Measurements from ENCODE around the gene HOXB6.

Gene HOXB6

GRCh38 chr17:48575673-48576478 lies 28.9 kb downstream of the HOXB6 start:
- peak overlapping the region; percentile 95 for H3K9ac ChIP-seq (ENCODE audit: low read depth, low read length, poor library complexity, severe bottlenecking)
- H3K36me3 ChIP-seq (ENCODE audit: insufficient read depth, low read length), result peaks cover 72% of the 10 kb centered on the region
- peaks cover 70% of the 10 kb centered on the region for H4K20me1 ChIP-seq (ENCODE audit: insufficient read depth, low read length, poor library complexity, severe bottlenecking)
- peaks cover 8% of the 10 kb centered on the region for H3F3A ChIP-seq (ENCODE audit: low read depth)
- H3K4me1 ChIP-seq (ENCODE audit: insufficient read depth, low read length, poor library complexity, severe bottlenecking), result peaks cover 76% of the 10 kb centered on the region
- TF ChIP-seq EZH2phosphoT487 (IDR thresholded peaks at IDR 0.05; ENCODE audit: borderline replicate concordance) (no peak), CTCF (conservative IDR thresholded peaks at IDR 0.05; ENCODE audit: low read length) (no peak)
- H3K79me2 ChIP-seq (ENCODE audit: insufficient read depth, low read length), result peaks cover 98% of the 10 kb centered on the region
- H3K4me3 ChIP-seq (ENCODE audit: low read length, poor library complexity, severe bottlenecking), result peak overlapping the region; percentile 89
- H2AFZ ChIP-seq (ENCODE audit: low read length), result no peak overlapping the region
- H3K9me3 ChIP-seq (ENCODE audit: insufficient read depth, low read depth, low read length), result no peaks in the 10 kb centered on the region
- H3K4me2 ChIP-seq (ENCODE audit: low read depth, low read length, poor library complexity, severe bottlenecking), result peak overlapping the region; percentile 98
- no peaks in the 10 kb centered on the region for H3K9me2 ChIP-seq (replicated peaks; ENCODE audit: low read depth, low read length)
- peaks cover 16% of the 10 kb centered on the region for H3K27me3 ChIP-seq (ENCODE audit: insufficient read depth, low read length, poor library complexity, severe bottlenecking)

- Histone ChIP-seq H3K4me1 (ENCODE audit: insufficient read depth, low read length, poor library complexity, severe bottlenecking) (peaks cover 81% of the 10 kb centered on the region), H2AFZ (ENCODE audit: low read length) (no peak overlapping the region)
Measured at GRCh38 chr17:48575066-48575582, 29.7 kb downstream of the HOXB6 start.

GRCh38 chr17:48574505-48575065 lies 30.2 kb downstream of the HOXB6 start:
- Histone ChIP-seq H3K9me3 (ENCODE audit: insufficient read depth, low read depth, low read length) (no peaks in the 10 kb centered on the region), H3K4me2 (ENCODE audit: low read depth, low read length, poor library complexity, severe bottlenecking) (peak overlapping the region; percentile 98), H3K36me3 (ENCODE audit: insufficient read depth, low read length) (peaks cover 81% of the 10 kb centered on the region), H3F3A (ENCODE audit: low read depth) (peaks cover 5% of the 10 kb centered on the region), H3K9ac (ENCODE audit: low read depth, low read length, poor library complexity, severe bottlenecking) (peak overlapping the region; percentile 95), H3K9me2 (replicated peaks; ENCODE audit: low read depth, low read length) (no peaks in the 10 kb centered on the region), H2AFZ (ENCODE audit: low read length) (no peak overlapping the region), H3K27me3 (ENCODE audit: insufficient read depth, low read length, poor library complexity, severe bottlenecking) (peaks cover 16% of the 10 kb centered on the region), H3K79me2 (ENCODE audit: insufficient read depth, low read length) (peaks cover 98% of the 10 kb centered on the region), H3K4me3 (ENCODE audit: low read length, poor library complexity, severe bottlenecking) (peak overlapping the region; percentile 89), H3K4me1 (ENCODE audit: insufficient read depth, low read length, poor library complexity, severe bottlenecking) (peaks cover 82% of the 10 kb centered on the region), H4K20me1 (ENCODE audit: insufficient read depth, low read length, poor library complexity, severe bottlenecking) (peaks cover 68% of the 10 kb centered on the region)
- TF ChIP-seq EZH2phosphoT487 (IDR thresholded peaks at IDR 0.05; ENCODE audit: borderline replicate concordance) (no peak), CTCF (conservative IDR thresholded peaks at IDR 0.05; ENCODE audit: low read length) (no peak)

More at GRCh38 chr17:48575066-48575582, 29.7 kb downstream of the HOXB6 start:
- Histone ChIP-seq H3K79me2 (ENCODE audit: insufficient read depth, low read length) (peaks cover 98% of the 10 kb centered on the region), H3F3A (ENCODE audit: low read depth) (peaks cover 5% of the 10 kb centered on the region), H3K36me3 (ENCODE audit: insufficient read depth, low read length) (peaks cover 79% of the 10 kb centered on the region), H3K9ac (ENCODE audit: low read depth, low read length, poor library complexity, severe bottlenecking) (peak overlapping the region; percentile 95), H3K9me2 (replicated peaks; ENCODE audit: low read depth, low read length) (no peaks in the 10 kb centered on the region), H3K4me3 (ENCODE audit: low read length, poor library complexity, severe bottlenecking) (peak overlapping the region; percentile 89), H3K9me3 (ENCODE audit: insufficient read depth, low read depth, low read length) (no peaks in the 10 kb centered on the region), H3K4me2 (ENCODE audit: low read depth, low read length, poor library complexity, severe bottlenecking) (peak overlapping the region; percentile 98), H3K27me3 (ENCODE audit: insufficient read depth, low read length, poor library complexity, severe bottlenecking) (peaks cover 16% of the 10 kb centered on the region), H4K20me1 (ENCODE audit: insufficient read depth, low read length, poor library complexity, severe bottlenecking) (peaks cover 68% of the 10 kb centered on the region)
- TF ChIP-seq CTCF (conservative IDR thresholded peaks at IDR 0.05; ENCODE audit: low read length) (no peak), EZH2phosphoT487 (IDR thresholded peaks at IDR 0.05; ENCODE audit: borderline replicate concordance) (no peak)

Measured in Loucy (cell line).